Left ventricle myocardium inferior (tissue), 1 donor: ENCODE data around the gene LRP2. TPM values are rescaled to one million over a fixed set of nuclear protein-coding genes. Genes with fewer than 3 reads are reported as not detected.

ENCODE experiments used
- DNase-seq: peaks from one replicate; pipeline ENCODE4 v3.0.0-alpha.2; 2020
- H3K27ac ChIP-seq: fragments of 200-600 bp; replicated peaks from 2 replicates; pipeline ENCODE4 v1.8.0; 2021
- H3K27me3 ChIP-seq: fragments of 200-600 bp; 2 replicates; pipeline ENCODE4 v1.8.0; 2021; ENCODE audit warnings: low read depth
- H3K36me3 ChIP-seq: fragments of 200-600 bp; 2 replicates; pipeline ENCODE4 v1.8.0; 2021
- H3K4me1 ChIP-seq: fragments of 200-600 bp; 2 replicates; pipeline ENCODE4 v1.8.0; 2021
- H3K4me3 ChIP-seq: fragments of 200-600 bp; 2 replicates; pipeline ENCODE4 v1.8.0; 2021; ENCODE audit warnings: mild to moderate bottlenecking, moderate library complexity
- H3K9me3 ChIP-seq: fragments of 200-600 bp; replicated peaks from 2 replicates; pipeline ENCODE4 v1.8.0; 2021
- intact Hi-C: fragments of 100-400 bp; cut with micrococcal nuclease; formaldehyde crosslinking; loops from one replicate; pipeline ENCODE4 v1.11.0; 2022
- total RNA-seq: library from RNA; stranded (reverse); fragmentation: NEBNext Ultra II Directional; extraction: Animal tissue kit (Norgen Biotek cat#: 25700); gene quantifications from one replicate; pipeline ENCODE4 v1.2.1, GENCODE V29; 2021
- TF ChIP-seq, protein P1 (sequence below): fragments of 200-600 bp; IDR thresholded peaks from 2 replicates; pipeline ENCODE4 v1.8.0; 2021; ENCODE audit warnings: antibody characterized with exemption, mild to moderate bottlenecking, borderline replicate concordance
- donor health status: DM: no; HTN: yes; CAD: no; lungs with severe emphysema.

The LRP2 gene
- total RNA-seq, 1 donor from 2014 or later = 0.05 TPM

DNA sequence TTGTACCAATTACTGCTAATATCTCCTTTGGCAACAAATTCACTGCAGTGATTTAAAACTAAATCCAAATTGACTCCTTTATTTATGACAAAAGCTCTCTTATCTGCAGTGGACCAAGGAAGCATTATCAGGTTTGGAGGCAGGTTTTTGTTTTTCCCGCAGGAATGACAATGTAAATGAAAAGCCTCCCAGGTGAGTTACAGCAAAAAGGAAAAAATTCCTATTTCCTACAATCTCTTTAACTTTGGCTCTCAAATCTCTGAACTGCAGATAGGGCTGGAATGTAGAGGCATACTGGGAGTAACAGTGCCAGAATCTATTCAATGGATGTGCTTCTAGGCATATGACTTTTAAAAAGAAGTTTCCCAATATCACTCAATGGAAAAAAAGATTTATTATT lies 28.9 kb upstream of the LRP2 start:
- Histone ChIP-seq H3K4me1 (no peaks in the 10 kb centered on the region), H3K27ac (no peak overlapping the region), H3K9me3 (no peaks in the 10 kb centered on the region), H3K27me3 (peaks cover 48% of the 10 kb centered on the region), H3K4me3 (no peak overlapping the region), H3K36me3 (no peaks in the 10 kb centered on the region)
- TF ChIP-seq, protein P1, sequence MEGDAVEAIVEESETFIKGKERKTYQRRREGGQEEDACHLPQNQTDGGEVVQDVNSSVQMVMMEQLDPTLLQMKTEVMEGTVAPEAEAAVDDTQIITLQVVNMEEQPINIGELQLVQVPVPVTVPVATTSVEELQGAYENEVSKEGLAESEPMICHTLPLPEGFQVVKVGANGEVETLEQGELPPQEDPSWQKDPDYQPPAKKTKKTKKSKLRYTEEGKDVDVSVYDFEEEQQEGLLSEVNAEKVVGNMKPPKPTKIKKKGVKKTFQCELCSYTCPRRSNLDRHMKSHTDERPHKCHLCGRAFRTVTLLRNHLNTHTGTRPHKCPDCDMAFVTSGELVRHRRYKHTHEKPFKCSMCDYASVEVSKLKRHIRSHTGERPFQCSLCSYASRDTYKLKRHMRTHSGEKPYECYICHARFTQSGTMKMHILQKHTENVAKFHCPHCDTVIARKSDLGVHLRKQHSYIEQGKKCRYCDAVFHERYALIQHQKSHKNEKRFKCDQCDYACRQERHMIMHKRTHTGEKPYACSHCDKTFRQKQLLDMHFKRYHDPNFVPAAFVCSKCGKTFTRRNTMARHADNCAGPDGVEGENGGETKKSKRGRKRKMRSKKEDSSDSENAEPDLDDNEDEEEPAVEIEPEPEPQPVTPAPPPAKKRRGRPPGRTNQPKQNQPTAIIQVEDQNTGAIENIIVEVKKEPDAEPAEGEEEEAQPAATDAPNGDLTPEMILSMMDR = no peak
- DNase-seq = no peak
- intact Hi-C loops = no loop called here

DNA sequence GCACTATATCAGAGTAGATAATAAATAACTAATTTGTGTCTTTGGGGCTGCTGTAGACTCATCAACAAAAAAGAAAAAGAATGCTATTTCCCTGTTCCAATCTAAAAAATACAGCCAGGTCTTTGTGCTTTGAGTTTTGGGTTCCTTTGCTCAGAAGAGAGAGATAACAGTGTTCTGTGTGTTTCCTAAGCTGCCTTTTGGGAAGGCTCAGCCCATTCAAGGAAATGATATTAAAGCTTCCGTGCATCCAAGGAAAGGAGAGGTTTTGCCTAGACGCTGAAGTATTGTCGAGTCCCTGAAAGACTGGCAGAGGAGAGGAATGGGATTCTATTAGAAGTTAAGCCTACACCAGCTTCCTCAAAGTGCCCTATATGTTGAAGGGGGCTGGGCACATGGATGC lies 25.8 kb upstream of the LRP2 start:
- H3K4me1 ChIP-seq = no peaks in the 10 kb centered on the region
- intact Hi-C loops = no loop called here
- no peaks in the 10 kb centered on the region for H3K9me3 ChIP-seq
- H3K27me3 ChIP-seq = peaks cover 39% of the 10 kb centered on the region
- no peak overlapping the region for H3K4me3 ChIP-seq
- DNase-seq = no peak
- TF ChIP-seq, protein P1 = no peak
- H3K27ac ChIP-seq = no peak overlapping the region
- H3K36me3 ChIP-seq = no peaks in the 10 kb centered on the region

GRCh38 chr2:169386722-169387121 lies 24.4 kb upstream of the LRP2 start:
- Histone ChIP-seq H3K4me3 (no peak overlapping the region), H3K36me3 (no peaks in the 10 kb centered on the region), H3K4me1 (no peaks in the 10 kb centered on the region), H3K27ac (no peak overlapping the region), H3K9me3 (no peaks in the 10 kb centered on the region), H3K27me3 (peaks cover 28% of the 10 kb centered on the region)
- TF ChIP-seq, protein P1 = no peak
- intact Hi-C loops = no loop called here
- no peak for DNase-seq

DNA sequence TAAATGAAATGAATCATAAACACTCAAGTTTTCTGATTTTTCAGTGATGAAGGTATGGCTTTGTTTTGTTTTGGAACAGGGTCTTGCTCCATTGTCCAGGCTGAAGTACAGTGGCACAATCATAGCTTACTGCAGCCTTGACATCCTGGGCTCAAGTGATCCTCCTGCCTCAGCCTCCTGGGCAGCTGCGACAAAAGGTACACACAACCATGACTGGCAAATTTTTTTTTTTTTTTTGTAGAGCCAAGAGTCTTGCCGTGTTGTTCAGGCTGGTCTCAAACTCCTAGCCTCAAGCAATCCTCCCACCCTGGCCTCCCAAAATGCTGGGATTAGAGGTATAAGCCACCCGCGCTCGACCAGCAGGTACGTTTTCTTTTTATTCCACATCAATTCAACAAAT lies 22.5 kb upstream of the LRP2 start:
- no peaks in the 10 kb centered on the region for H3K4me1 ChIP-seq
- H3K9me3 ChIP-seq = no peaks in the 10 kb centered on the region
- TF ChIP-seq, protein P1 = no peak
- no peak overlapping the region for H3K27ac ChIP-seq
- no peaks in the 10 kb centered on the region for H3K36me3 ChIP-seq
- H3K27me3 ChIP-seq = peaks cover 11% of the 10 kb centered on the region
- DNase-seq = no peak
- no peak overlapping the region for H3K4me3 ChIP-seq
- intact Hi-C loops = no loop called here

DNA sequence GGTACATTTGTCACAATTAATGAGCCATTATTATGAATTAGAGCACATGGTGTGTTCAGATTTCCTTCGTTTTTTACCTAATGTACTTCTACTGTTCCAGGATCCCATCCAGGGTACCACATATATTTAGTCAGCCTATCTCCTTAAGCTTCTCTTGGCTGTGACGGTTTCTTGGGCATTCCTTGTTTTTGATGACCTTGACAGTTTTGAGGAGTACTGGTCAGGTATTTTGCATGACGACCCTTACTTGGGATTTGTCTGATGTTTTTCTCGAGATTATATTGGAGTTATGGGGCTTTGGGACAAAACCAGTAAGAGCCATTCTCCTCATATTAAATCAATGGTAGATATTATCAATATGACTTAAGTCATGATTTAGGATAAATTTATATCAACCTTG lies 10.2 kb upstream of the LRP2 start:
- no peak for DNase-seq
- peaks cover 11% of the 10 kb centered on the region for H3K27me3 ChIP-seq
- intact Hi-C loops = no loop called here
- no peaks in the 10 kb centered on the region for H3K4me1 ChIP-seq
- H3K36me3 ChIP-seq = no peaks in the 10 kb centered on the region
- no peak overlapping the region for H3K4me3 ChIP-seq
- H3K9me3 ChIP-seq = no peaks in the 10 kb centered on the region
- TF ChIP-seq, protein P1 = no peak
- no peak overlapping the region for H3K27ac ChIP-seq

- TF ChIP-seq, protein P1 = no peak
- H3K27ac ChIP-seq = no peak overlapping the region
- no peak overlapping the region for H3K4me3 ChIP-seq
- no peaks in the 10 kb centered on the region for H3K9me3 ChIP-seq
- DNase-seq = no peak
- no peaks in the 10 kb centered on the region for H3K36me3 ChIP-seq
- intact Hi-C loops = no loop called here
- H3K4me1 ChIP-seq = peaks cover 38% of the 10 kb centered on the region
- H3K27me3 ChIP-seq = peaks cover 36% of the 10 kb centered on the region
These were observed 3.7 kb upstream of the LRP2 start for GRCh38 chr2:169366066-169366465.
